HL-60 (cell line): ENCODE results near the gene LZTFL1.

ENCODE experiments used
- GABPA ChIP-seq: IDR thresholded peaks from 2 replicates; pipeline ENCODE4 v1.6.1; 2012; ENCODE audit warnings: low read depth
- POLR2AphosphoS5 ChIP-seq: IDR thresholded peaks from 2 replicates; pipeline ENCODE4 v1.6.1; 2012; ENCODE audit warnings: low read depth
- SPI1 ChIP-seq: IDR thresholded peaks from 2 replicates; pipeline ENCODE4 v1.6.1; 2012; ENCODE audit warnings: low read depth, mild to moderate bottlenecking, borderline replicate concordance
- TF ChIP-seq, protein P1 (sequence below): IDR thresholded peaks from one replicate; pipeline ENCODE4 v1.5.1; 2011; ENCODE audit warnings: low read length, control low read depth, inconsistent platforms; ENCODE audit not compliant: insufficient read depth
- TF ChIP-seq, protein P2 (sequence below): IDR thresholded peaks from 2 replicates; pipeline ENCODE4 v1.6.1; 2012; ENCODE audit warnings: low read depth; ENCODE audit not compliant: insufficient replicate concordance

DNA sequence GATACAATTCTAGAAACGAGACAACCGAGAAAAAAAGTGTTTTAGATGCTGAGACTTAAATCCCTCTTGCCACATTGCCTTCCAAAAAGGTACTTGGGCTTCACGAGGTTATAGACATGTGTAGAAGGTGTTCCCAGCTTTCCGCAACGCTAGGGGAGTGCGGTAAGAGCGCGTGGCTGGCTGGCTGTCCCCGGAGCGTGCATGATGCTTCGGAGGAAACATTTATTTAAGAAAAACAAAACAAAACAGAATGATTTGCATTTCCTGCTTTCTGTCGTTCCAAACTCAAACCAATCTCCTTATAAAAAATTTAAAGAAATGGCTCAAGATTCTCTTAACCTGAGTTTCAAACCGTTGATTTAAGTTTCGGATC is 46.4 kb downstream of the LZTFL1 start:
- TF ChIP-seq, protein P1, sequence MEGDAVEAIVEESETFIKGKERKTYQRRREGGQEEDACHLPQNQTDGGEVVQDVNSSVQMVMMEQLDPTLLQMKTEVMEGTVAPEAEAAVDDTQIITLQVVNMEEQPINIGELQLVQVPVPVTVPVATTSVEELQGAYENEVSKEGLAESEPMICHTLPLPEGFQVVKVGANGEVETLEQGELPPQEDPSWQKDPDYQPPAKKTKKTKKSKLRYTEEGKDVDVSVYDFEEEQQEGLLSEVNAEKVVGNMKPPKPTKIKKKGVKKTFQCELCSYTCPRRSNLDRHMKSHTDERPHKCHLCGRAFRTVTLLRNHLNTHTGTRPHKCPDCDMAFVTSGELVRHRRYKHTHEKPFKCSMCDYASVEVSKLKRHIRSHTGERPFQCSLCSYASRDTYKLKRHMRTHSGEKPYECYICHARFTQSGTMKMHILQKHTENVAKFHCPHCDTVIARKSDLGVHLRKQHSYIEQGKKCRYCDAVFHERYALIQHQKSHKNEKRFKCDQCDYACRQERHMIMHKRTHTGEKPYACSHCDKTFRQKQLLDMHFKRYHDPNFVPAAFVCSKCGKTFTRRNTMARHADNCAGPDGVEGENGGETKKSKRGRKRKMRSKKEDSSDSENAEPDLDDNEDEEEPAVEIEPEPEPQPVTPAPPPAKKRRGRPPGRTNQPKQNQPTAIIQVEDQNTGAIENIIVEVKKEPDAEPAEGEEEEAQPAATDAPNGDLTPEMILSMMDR, result no peak
- TF ChIP-seq, protein P2, sequence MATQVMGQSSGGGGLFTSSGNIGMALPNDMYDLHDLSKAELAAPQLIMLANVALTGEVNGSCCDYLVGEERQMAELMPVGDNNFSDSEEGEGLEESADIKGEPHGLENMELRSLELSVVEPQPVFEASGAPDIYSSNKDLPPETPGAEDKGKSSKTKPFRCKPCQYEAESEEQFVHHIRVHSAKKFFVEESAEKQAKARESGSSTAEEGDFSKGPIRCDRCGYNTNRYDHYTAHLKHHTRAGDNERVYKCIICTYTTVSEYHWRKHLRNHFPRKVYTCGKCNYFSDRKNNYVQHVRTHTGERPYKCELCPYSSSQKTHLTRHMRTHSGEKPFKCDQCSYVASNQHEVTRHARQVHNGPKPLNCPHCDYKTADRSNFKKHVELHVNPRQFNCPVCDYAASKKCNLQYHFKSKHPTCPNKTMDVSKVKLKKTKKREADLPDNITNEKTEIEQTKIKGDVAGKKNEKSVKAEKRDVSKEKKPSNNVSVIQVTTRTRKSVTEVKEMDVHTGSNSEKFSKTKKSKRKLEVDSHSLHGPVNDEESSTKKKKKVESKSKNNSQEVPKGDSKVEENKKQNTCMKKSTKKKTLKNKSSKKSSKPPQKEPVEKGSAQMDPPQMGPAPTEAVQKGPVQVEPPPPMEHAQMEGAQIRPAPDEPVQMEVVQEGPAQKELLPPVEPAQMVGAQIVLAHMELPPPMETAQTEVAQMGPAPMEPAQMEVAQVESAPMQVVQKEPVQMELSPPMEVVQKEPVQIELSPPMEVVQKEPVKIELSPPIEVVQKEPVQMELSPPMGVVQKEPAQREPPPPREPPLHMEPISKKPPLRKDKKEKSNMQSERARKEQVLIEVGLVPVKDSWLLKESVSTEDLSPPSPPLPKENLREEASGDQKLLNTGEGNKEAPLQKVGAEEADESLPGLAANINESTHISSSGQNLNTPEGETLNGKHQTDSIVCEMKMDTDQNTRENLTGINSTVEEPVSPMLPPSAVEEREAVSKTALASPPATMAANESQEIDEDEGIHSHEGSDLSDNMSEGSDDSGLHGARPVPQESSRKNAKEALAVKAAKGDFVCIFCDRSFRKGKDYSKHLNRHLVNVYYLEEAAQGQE, result no peak
- TF ChIP-seq POLR2AphosphoS5 (no peak), SPI1 (no peak), GABPA (no peak)
